T-helper 2 cell treated with Interferon-gamma antibody and Interleukin-4, amounts not matched to agents 5 μg/mL and 100 μg/mL, for 36 hours (primary cell): ENCODE measurements around the gene OCRL.

Source experiments
- DNase-seq: peaks from one replicate; pipeline ENCODE4 v3.0.0; 2021; ENCODE audit warnings: low spot score
- H3K27ac Mint-ChIP-seq: one replicate; pipeline ENCODE4 v1.8.0; 2021; ENCODE audit warnings: mild to moderate bottlenecking, mixed read lengths
- H3K27me3 Mint-ChIP-seq: one replicate; pipeline ENCODE4 v1.8.0; 2021; ENCODE audit warnings: low read depth, mixed read lengths
- H3K36me3 Mint-ChIP-seq: one replicate; pipeline ENCODE4 v1.8.0; 2021; ENCODE audit warnings: low read depth, mixed read lengths
- H3K4me1 Mint-ChIP-seq: one replicate; pipeline ENCODE4 v1.8.0; 2021; ENCODE audit warnings: low read depth, mixed read lengths
- H3K4me3 Mint-ChIP-seq: one replicate; pipeline ENCODE4 v1.8.0; 2022; ENCODE audit warnings: mild to moderate bottlenecking, moderate library complexity, mixed read lengths
- H3K9me3 Mint-ChIP-seq: one replicate; pipeline ENCODE4 v1.8.0; 2021; ENCODE audit warnings: mixed read lengths

The OCRL gene

DNA sequence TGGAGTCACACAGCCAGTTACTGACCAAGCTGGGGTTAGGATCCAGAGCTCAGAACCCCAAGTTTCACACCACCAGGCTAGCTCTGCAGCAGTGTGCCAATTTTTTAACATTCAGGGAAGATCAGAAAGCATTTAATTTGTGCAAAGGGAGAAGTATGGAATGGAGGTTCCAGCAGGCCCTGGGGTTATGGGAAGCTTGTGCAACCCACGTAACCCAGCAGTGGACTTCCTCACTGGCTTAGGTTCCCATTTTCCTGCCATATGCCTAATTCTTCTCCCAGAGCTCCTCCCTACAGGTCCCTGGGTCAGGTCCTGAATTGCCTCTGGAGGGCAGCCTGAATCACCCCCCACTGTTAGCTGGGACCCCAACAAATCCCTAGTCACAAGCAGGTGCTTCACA, 100.7 kb downstream of the OCRL start:
- Mint-ChIP-seq H3K36me3 (no peaks in the 10 kb centered on the region), H3K27me3 (peaks cover 6% of the 10 kb centered on the region), H3K9me3 (no peaks in the 10 kb centered on the region), H3K27ac (no peak overlapping the region), H3K4me1 (peaks cover 5% of the 10 kb centered on the region), H3K4me3 (no peak overlapping the region)
- no peak for DNase-seq

DNA sequence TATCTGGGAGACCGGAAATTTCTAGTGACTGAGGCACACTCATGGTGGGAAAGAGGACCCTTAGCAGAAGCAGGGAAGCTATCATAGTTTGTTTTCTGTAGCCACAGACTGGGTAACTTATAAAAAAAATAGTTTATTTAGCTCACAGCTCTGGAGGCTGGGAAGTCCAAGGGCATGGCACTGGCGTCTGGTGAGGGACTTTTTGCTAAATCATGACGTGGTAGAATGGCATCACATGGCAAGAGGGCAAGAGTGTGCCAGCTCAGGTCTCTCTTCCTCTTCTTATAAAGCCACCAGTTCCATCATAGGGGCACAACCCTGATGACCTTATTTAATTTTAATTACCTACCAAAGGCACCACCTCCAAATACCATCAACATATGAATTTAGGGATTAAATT, 101.4 kb downstream of the OCRL start:
- Mint-ChIP-seq H3K36me3 (no peaks in the 10 kb centered on the region), H3K27ac (no peak overlapping the region), H3K4me3 (no peak overlapping the region)

GRCh38 chrX:129641941-129642340, 101.9 kb downstream of the OCRL start:
- Mint-ChIP-seq H3K27ac (no peak overlapping the region), H3K4me3 (no peak overlapping the region), H3K9me3 (no peaks in the 10 kb centered on the region), H3K36me3 (no peaks in the 10 kb centered on the region), H3K4me1 (peaks cover 5% of the 10 kb centered on the region), H3K27me3 (peaks cover 6% of the 10 kb centered on the region)
- DNase-seq, result no peak

More for the DNA sequence above, 101.4 kb downstream of the OCRL start:
- DNase-seq, result no peak
- Mint-ChIP-seq H3K27me3 (peaks cover 6% of the 10 kb centered on the region), H3K4me1 (peaks cover 5% of the 10 kb centered on the region), H3K9me3 (no peaks in the 10 kb centered on the region)
